A204.1 (cell line): ENCODE measurements around the gene EIF4A3.
"Not testable (repeated sequence)": the region's sequence is repeated elsewhere in the genome, so short reads cannot be mapped to it uniquely, and the experiment has no call there.

Source experiments
- FAIRE-seq: peaks from 2 replicates; lab custom pipeline; 2012; peaks lifted over from hg19 to GRCh38; lab: Jason Lieb, UNC

Gene EIF4A3

GRCh38 chr17:80171681-80172080 lies 24.8 kb upstream of the EIF4A3 start:
- FAIRE-seq = no peak

- no peak for FAIRE-seq
Observed at GRCh38 chr17:80169784-80170500, 23.0 kb upstream of the EIF4A3 start, which contains the start of gene CARD14. Gene CARD14 (plus strand): TSS chr17:80170030. CDS start chr17:80181439, 11,409 bp downstream.

- no peak for FAIRE-seq
Observed at GRCh38 chr17:80169107-80169506, 22.2 kb upstream of the EIF4A3 start.

DNA sequence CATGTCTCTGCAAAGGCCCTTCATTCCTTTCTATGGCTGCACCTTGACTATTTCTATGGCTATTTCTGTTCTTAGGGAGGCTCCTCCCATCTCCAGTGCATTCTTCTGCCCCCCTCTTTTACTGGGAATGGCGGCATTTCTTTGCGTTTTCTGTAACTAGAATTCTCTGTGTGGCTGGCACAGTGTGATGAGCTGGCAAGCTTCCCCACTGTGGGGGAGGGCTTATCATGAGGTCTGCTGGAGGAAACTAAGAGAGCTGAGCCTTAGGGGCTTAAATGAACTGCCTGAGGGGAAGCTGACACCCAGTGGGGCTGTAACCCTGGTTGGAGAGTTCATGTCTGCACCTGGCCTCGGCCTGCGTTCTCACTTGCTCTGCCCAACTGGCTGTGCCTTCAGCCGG lies 21.4 kb upstream of the EIF4A3 start:
- no peak for FAIRE-seq

GRCh38 chr17:80166446-80166845 lies 19.5 kb upstream of the EIF4A3 start:
- FAIRE-seq = no peak

- no peak for FAIRE-seq
Observed at GRCh38 chr17:80164185-80164584, 17.3 kb upstream of the EIF4A3 start.

- no peak for FAIRE-seq
Observed at GRCh38 chr17:80163336-80163735, 16.4 kb upstream of the EIF4A3 start.

- no peak for FAIRE-seq
Observed at GRCh38 chr17:80160536-80160935, 13.6 kb upstream of the EIF4A3 start.

GRCh38 chr17:80158846-80159245 lies 11.9 kb upstream of the EIF4A3 start:
- no peak for FAIRE-seq

DNA sequence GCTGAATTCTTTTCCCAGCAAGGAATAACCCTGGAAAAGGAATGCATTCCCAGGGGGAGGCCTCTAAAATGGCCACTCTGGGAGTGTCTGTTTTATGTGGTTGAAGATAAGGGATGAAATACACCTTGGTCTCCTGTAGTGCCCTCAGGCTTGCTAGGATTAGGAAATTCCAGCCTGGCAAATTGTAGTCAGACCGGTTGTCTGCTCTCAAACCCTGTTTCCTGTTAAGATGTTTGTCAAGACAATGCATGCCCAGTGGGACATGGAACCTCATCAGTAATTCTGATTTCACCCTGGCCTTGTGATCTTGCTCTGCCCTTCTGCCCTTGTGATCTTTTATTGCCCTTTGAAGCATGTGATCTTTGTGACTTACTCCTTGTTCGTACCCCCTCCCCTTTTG lies 8.7 kb upstream of the EIF4A3 start:
- FAIRE-seq = not testable (repeated sequence)

GRCh38 chr17:80154166-80154565 lies 7.2 kb upstream of the EIF4A3 start:
- no peak for FAIRE-seq

DNA sequence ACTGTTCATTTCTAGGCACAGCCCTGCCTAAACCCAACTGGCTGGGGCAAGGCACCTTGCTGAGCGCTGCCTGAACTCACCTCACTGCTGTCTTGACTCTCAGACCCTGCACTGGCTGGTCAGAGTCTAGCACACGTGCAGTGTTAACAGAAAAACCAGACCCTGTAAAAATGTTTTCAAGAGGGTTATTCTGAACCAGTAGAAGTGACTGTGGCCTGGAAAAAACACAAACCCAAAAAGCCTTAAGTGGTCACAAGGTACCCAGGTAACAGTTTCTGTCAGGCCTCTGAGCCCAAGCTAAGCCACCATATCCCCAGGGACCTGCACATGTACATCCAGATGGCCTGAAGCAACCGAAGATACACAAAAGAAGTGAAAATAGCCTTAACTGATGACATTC lies 6.1 kb upstream of the EIF4A3 start:
- FAIRE-seq = no peak

DNA sequence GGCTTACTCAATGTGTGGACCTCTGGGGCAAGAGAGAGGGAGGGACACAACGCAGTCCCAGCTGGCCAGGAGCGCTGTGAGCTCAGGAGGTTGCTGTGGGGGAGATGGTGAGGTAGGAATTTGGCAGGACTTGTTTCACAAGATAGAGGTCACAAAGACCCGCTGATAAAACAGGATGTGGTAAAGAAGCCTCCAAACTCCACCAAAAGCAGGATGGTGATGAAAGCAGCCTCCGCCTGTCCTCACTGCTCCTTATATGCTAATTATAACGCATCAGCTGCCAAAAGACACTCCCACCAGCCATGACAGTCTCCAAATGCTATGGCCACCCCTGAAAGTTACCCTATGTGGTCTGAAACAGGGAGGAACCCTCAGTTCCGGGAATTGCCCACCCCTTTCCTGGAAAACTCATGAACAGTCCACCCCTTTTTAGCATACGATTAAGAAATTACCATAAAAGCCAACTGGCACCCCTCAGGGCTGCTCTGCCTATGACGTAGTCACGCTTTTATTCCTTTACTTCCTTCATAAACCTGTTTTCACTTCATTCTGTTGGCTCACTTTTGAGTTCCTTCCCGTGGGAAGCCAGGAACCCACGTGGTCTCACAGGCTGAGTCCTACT lies 5.3 kb upstream of the EIF4A3 start:
- FAIRE-seq = no peak

GRCh38 chr17:80151333-80151732 lies 4.4 kb upstream of the EIF4A3 start:
- FAIRE-seq = no peak

DNA sequence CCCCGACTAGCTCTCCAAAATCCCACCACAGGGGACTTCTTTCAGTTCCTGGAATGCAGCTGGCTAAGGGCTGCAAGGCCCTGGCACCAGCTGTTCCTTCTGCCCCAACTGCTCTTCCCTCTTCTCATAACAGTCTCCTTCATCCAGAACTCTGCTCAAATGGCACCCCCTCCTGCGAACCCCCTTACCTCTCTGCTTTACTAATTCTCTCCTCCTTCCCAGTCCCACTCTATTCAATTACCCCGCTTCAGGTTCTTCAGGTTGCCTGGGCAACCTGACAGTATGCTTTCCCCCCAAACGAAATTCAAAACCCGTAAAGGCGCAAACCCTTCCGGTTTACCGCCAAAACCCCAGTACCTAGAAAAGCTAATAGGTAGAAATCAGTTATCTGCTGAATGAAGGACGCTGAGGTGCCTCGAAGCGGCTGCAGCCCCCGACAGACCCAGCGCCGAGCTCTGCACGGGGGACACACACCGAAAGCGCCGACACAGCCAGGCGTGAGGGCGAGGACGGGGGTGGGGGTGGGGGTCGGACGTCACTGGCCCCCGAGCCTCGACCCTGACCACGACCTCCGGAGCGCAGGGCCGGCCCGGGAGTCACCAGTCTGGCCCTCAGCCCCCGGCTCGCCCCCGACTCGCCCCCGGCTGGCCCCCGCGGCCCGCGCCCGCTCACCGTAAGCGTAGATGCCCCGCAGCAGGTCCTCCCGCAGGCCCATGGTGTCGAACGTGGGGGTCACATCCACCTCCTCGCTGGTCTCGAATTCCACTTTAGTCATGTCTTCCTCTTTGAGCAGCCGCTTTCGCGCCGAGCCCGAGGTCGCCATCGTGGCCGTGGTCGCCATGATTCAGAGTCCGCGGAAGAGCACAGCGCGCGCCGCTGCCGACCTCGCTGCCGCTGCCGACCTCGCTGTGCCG lies 550 bp downstream of the EIF4A3 start:
- no peak for FAIRE-seq

- FAIRE-seq = no peak
Observed at GRCh38 chr17:80145076-80146075, 1.6 kb downstream of the EIF4A3 start.

DNA sequence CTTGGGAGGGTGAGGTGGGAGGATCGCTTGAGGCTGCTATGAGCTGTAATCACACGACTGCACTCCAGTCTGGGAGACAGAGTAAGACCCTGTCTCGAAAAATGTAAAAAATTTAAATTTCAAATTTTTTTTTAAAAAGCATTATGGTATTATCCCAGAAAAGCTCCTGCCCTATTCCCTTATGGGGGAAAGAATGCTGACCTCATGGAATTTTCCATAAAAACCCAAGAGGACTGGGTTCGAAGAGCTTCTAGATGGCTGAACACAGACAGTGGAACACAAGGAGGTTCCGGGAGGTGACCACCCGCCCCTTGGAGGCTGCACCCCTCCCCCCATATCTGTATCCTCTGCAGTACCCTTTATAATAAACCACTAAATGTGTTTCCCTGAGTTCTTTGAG lies 4.0 kb downstream of the EIF4A3 start:
- no peak for FAIRE-seq

DNA sequence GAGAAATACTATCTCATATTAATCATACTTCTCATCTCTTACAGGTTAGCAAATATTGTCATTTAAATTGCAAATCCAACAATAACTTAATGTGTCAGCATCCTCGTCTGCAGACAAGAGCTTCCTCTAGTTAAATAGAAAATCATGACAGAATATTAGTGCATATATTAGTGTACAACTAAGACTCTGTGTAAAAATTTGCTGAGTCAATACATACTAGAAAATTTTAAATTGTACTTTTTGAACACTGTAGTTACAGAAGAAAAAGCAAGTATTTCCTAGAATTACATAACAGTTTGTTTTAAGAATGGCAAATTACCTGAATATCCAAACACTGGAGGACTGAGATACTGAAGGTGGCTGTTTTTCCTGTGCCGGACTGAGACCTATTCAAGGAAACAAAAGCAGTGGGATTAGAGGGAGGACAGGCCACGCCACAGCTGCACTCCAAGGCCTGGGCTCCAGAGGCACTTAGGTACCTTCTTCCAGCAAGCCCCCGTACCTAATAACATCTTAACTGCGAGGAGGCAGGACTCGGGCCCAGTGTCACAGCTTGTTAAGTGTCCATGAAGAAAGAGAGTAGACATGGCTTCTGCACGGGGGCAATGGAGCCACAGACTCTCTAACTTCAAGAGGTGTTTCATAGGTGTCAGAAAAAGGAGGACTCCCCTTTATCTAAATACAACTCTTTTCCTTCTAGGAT lies 5.3 kb downstream of the EIF4A3 start:
- FAIRE-seq = no peak

- no peak for FAIRE-seq
Observed at GRCh38 chr17:80138856-80139426, 8.0 kb downstream of the EIF4A3 start.

DNA sequence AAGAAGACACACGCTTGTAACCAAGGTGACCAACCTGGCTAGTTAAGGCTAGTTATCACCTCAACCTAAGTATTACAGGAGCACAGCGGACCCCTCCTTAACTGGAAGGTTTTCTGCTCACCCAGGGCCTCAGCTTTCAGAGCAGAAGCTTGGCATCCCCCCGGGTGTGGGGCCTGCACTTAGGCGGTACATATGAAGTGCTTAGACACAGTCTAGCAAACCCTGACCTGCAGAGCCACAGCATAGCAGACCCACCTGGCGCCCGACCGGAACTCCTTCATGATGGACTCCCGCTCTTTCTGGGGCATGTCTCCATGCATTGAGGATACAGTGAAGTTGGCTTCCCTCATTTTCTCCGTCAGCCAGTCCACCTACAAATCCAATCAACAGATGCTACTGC lies 9.8 kb downstream of the EIF4A3 start:
- FAIRE-seq = no peak

GRCh38 chr17:80133626-80133970 lies 13.3 kb downstream of the EIF4A3 start:
- no peak for FAIRE-seq
